ENCODE results near the gene ADCY2.

Gene ADCY2

GRCh38 chr5:7597059-7597642 lies 201.2 kb downstream of the ADCY2 start:
- DNase-seq (ENCODE audit: low spot score): no peak

DNA sequence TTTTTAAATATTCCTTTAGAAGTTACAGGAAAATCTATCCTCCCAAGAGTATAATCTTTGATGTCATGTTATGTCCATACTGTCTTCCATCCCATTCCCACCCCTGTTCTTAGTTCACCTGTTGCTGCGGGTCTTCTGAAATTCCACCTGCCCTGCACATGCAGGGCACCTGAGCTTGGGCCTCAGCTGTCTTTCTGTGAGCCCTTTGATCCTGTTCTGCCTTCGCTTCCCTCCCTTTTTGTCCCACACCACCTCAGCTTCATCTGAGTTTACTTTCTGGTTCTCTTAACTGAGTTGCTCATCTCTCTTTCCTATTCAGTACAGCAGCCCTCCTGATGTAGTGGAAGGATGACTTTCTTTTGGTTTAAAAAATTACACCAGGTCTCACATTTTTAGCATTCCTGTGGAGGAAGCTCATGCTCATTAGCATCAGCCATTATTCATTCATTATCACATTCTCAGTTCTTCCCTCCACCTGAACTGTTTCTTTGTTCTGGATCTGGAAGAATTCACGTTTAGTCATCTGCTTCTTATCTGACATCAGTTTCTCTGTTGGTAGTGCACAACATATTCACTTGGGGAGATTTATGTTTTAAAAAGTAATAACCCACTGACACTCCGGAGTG lies 211.0 kb downstream of the ADCY2 start:
- peak; percentile 22 for DNase-seq (ENCODE audit: low spot score)

DNA sequence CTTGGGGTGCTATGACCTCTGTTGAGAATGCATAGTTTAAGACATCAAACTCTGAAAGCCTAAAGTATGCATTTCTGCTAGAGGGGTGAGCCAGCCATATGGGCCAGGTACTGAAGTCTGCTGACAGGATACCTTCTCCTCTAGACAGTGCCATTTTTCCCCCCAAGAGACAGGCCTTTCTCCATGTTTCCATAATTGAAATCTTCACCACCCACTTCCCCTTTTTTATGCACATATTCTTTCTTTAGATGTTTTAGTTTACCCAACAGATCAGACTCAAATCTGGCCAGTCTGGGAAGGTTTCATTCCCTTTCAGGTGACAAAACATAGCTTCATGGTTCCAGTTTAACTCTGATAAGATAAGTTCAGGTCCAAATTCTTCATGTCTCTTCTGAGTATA lies 212.8 kb downstream of the ADCY2 start:
- DNase-seq (ENCODE audit: low spot score): no peak

- DNase-seq (ENCODE audit: low spot score): no peak
Measured at GRCh38 chr5:7609726-7610125, 213.8 kb downstream of the ADCY2 start.

DNA sequence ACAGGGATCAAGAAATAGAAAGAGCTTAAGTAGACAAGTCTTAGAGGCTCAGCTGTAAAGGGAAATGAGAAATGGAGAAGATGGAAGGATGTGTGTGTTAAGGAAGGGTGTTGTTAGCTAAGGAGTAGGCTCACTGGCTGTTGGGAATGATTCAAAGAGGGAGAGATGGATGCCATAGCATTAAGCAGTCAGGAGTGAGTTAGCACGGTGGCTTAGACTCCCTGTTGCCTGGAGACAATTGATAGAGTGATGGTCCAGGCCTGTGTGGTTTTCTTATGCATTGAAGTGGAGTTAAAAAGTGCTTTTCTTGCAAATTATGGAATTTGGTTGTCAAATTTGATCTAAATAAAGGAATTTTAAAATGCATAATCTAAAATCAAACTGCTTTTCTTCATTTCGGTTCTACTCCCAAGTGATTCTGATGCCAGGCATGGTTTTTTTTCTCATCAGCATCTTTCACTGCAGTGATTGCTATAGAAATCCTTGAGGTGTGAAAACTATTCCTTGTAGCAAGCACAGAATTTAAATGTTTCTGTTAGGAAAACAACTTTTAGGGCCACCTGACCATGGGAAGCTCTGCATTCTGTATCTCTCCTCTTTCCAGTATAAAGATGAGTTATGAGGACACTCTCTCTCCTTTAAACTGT lies 214.7 kb downstream of the ADCY2 start:
- DNase-seq (ENCODE audit: low spot score): no peak

DNA sequence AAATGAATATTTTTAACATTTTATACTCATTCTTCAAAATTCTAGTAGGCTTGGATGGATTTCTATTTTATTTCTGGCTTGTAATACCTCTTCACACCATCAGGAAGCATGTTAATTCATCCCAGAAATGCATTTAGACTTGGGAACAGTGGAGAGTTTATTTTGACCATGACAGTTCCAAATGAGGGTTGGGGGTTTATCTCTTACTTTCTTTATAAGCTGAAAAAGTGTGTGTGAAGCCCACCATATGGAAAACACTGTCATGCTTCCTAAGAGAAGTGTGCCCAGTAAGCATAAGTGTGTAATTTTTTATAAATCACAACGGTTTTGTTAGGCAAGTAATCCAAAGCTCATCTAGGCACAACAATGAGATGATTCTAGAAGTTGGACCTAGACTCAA lies 215.6 kb downstream of the ADCY2 start:
- DNase-seq (ENCODE audit: low spot score): no peak

DNA sequence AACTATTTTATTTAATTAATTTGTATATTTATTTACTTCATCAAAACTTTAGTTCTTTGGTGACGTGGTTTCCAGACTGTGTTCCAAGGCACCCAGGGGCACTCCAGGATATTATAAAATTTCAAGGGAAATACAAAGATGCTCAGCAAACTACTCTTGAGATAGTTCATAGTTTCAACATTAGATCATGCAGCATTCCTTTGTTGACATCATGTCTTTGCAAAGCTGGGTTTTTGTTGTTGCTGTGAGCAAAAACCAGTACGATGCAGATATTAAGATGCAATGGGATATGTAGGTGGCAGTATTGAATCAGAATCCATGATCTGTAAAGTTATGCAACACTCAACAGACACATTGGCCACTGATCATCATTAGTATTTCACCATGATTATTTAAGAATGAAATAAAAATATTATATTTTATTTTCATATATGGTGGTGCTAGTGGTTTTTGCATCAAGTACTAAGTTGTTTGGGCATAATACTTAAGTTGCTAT lies 219.7 kb downstream of the ADCY2 start:
- no peak for DNase-seq (ENCODE audit: low spot score)

DNA sequence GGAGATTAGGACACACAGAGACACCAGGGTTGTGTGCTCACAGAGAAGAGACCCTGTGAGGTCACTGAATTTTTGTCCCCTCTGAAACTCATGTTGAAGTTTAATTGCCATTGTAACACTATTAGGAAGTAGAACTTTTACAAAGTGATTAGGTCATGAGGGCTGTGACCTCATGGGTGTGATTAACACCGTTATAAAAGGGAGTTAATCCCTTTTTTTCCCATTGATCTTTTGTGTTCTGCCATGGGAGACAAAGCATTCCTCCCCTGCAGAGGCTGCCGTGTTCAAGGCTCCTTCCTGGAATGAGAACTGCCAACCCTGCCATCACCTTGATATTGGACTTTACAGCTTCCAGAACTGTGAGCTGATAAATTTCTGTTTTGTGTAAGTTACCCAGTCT lies 221.0 kb downstream of the ADCY2 start:
- DNase-seq (ENCODE audit: low spot score): no peak

DNA sequence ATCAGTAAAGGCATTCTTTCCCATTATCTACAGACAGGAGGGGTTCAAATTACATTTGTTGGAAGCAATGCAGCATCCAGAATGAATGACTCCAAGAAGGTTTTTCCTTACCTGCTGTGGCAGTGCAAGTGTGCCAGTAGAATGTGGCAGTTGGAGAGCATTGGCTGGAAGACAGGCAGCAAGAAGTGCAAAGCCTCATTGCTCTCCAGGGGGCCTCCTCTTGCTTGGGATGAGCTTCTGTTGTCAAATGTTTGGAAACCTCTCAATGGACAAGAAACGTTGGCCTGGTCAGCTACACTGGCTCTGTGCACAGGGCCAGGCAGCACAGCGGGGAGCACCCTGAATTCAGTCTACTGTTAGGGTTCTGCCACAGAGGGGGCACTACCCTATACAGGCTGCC lies 226.6 kb downstream of the ADCY2 start:
- DNase-seq (ENCODE audit: low spot score): no peak

GRCh38 chr5:7625740-7626139 lies 229.8 kb downstream of the ADCY2 start:
- no peak for DNase-seq (ENCODE audit: low spot score)

DNA sequence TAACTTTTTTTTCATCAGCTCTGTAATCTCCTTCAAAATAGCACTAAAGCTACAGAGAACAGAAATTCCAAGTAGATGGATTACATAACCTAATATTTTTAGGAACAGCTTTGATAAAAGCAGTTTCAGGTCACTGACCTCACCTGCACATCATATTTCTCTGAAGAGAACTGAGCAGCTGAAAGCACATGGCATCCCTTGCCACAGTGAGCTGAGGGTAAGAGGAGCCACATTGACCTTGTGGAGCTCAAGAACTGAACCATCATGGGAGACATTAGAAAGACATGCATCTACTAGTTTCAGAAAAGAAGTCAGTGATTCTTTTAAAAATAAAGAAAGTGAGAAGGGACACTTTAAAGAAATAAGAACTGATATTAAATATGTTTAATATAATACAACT lies 232.3 kb downstream of the ADCY2 start:
- no peak for DNase-seq (ENCODE audit: low spot score)

- no peak for DNase-seq (ENCODE audit: low spot score)
Measured at GRCh38 chr5:7628820-7629219, 232.9 kb downstream of the ADCY2 start.

DNA sequence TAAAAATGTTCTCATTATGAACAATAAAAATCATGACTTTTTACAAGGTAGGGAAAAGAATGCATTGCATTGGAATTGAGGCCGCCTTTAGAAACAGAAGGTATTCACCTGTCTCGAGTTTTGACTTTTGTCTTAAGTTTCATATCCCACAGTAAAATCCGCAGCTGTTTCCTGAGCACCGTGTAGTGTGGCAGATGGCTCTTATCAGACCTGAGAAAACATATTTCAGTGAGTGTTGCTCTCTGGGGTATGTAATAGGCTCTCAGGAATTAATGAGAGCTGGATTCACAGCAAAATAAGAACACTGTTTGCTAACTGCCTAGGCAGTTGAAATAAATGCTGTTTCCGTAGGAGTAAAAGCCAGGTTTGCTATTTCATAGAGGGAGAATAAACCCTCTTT lies 233.6 kb downstream of the ADCY2 start:
- DNase-seq (ENCODE audit: low spot score): no peak

DNA sequence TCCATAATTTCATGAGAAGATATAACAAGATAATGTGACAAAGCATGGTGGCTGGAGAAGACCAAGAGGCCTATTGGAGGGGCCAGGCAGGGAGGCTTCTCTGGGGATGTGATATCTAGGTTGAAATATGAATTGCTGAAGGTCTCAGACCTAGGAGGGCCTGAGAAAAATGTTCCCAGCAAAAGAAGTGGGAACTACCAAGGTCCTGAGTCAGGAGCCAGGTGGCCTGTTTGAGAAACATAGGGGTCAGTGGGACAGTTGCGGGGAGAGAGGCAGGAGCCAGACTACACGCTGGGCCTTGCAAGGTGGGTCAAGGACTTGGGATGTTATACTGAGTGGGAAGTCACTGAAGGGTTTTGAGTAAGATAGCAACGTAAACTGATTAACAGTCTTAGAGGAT lies 238.9 kb downstream of the ADCY2 start:
- no peak for DNase-seq (ENCODE audit: low spot score)

DNA sequence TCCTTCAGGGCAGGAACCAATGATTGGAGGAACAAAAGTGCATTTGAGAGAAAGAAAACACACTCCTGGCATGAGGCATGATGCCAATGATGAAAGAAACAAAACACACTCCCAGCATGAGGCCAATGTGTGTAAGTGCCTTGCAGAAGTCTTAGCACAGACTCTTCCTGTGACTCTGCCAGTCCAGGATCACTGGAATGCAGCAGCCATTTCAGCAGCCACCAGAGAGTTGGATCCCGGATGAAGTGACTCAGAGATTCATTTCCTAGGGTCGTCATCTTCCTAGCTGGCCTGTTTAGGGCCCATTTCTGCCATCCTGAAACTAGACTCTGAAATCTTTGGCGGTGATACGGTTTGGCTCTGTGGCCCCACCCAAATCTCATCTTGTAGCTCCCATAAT lies 242.5 kb downstream of the ADCY2 start:
- no peak for DNase-seq (ENCODE audit: low spot score)

DNA sequence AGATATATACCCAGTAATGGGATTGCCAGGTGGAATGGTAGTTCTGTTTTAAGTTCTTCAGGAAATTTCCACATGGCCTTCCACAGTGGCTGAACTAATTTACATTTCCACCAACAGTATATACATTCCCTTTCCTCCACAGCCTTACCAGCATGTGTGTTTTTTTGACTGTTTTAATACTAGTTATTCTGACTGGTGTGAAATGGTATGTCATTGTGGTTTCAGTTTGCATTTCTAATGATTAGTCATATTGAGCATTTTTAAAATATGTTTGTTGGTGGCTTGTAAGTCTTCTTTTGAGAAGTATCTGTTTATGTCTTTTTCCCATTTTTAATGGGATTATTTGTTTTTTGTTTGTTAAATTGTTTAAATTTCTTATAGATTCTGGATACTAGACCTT lies 246.1 kb downstream of the ADCY2 start:
- no peak for DNase-seq (ENCODE audit: low spot score)

GRCh38 chr5:7644723-7645122 lies 248.8 kb downstream of the ADCY2 start:
- DNase-seq (ENCODE audit: low spot score): no peak

DNA sequence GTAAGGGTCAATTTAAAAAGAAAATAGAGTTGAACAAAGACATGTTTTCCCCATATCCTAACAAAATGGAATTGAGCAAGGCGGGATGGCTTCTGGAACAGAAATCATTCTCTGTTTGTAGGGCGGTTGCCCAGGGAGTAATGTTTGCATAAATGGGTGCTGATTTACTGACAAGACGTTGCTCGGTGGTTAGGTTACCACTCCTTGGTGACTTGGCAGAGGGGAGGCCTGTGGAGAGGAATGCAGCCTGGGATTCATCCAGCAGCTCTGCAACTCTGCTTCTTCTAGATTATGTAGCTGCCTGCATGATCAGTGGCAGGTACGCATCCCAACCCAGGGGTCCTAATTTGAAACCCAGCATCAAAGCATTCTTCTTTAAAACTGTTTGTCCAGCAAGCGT lies 254.8 kb downstream of the ADCY2 start:
- DNase-seq (ENCODE audit: low spot score): no peak

DNA sequence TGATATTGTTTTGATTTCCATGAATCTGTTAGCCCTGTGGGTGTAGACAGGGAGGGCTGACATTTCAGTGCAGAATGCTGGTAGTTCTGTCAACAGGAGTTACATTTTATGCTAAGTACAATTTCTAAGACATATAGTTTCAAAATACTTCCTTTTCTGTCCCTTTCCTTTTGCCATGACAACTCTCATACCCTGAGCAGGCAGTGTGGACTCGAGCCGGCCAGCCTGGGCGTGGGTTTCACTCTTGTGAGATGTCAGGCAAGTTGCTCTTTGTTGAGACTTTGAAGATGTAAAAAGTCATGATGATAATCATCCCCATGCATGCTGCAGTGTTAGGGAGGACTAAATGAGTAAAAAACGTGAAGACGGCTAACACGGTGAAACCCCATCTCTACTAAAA lies 257.1 kb downstream of the ADCY2 start:
- DNase-seq (ENCODE audit: low spot score): no peak

GRCh38 chr5:7657153-7657552 lies 261.2 kb downstream of the ADCY2 start:
- DNase-seq (ENCODE audit: low spot score): no peak

DNA sequence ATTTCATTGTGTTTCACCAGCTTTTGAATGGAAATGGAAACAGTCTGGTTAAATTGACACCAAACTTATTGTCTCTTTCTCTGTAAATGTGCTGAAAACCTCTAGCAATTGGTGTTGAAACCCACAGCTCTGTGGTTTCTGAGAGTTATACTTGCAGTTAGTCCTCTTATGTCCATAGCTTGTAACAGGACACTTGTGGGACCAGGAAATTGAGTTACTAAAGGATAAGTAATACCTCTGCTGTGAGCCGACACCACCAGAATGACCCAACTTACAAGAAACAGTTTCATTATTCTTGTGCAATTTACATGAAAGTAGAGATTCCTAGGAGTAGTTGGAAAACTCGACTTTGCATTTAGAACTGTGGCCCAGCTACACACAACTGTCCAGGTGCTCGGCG lies 263.5 kb downstream of the ADCY2 start:
- no peak for DNase-seq (ENCODE audit: low spot score)

DNA sequence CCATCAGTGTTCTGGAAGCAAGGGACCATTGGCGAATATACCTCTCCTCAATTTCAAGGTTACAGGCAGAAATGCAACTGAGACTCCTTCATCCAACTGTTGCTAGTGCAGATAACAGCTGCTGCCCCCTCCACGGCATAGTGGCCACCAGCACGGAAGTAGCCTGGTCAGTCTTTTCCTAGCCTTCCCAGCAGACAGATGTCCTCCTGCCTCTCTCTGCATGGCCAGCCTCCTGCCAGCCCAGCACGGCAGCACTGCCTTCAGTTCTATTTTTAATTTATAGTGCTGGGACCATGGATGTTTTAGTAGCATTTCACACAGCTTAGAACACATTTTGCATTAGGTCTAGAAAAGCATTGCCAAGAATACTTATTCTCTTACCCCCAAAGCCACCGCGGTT lies 266.4 kb downstream of the ADCY2 start:
- no peak for DNase-seq (ENCODE audit: low spot score)

DNA sequence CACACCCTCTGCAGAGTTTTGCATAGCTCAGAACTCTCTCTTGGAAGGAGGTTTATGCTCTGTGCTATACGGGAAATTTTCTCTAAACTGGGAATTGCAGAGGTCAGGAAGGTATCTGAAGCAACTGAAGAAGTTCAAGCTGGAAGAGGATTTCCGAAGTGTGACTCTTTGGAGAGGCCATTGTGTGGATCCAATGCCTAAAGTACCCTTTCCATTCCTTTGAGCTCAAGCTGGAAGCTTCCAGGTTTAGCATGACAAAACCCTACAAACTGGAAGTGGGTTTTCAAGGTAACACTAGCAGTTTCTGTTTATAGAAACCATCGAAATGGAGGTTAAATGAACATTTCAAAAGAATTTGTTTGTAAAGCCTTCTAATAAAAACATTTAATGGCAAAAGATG lies 267.9 kb downstream of the ADCY2 start:
- DNase-seq (ENCODE audit: low spot score): peak; percentile 45

DNA sequence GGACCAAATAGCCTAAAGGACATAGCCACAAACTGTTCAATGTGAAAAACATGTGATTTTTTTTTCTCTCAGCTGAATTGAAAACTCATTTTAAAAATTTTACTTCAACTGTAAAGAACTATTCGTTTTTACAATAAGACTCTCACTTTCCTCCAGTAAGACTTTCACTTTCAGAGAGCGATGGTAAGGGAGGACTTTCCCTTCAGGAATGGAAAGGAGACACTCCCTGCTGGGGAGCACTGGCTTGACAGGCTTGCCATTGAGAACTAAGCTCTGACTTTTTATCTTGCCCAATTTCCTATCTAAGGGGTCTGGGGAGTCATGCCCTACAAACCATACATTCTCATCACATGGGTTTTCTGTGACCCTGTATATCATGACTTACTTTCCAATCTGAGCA lies 268.3 kb downstream of the ADCY2 start:
- no peak for DNase-seq (ENCODE audit: low spot score)
